ENCODE results near the gene DNASE1.

DNA sequence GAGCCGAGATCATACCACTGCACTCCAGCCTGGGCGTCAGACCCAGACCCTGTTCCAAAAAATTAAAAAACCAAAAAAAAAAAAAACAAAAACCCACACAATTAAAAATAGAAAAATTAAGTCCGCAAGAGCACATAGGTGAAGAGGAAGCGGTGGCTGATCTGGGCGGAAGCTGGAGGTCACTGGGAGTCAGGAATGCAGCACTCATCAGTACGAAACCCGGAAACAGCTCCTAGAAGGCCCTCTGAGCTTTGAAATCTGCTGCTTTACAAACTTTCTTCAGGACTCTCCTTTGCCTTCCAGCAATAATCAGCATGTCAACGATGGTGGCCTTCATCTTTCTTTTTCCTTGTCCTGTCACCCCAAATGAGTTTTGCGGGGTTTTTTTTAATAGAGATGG lies 33.3 kb downstream of the DNASE1 start:
- no peak for TF ChIP-seq POLR2AphosphoS5 (IDR thresholded peaks at IDR 0.05; ENCODE audit: low read depth, low read length)
- no peak for TF ChIP-seq SIN3A (IDR thresholded peaks at IDR 0.05; ENCODE audit: borderline replicate concordance, insufficient read depth, low read length)
- TF ChIP-seq REST (IDR thresholded peaks at IDR 0.05; ENCODE audit: insufficient read depth in 1 of 2, low read depth in 2 of 2, low read length in 2 of 2), result no peak
- no peak for TF ChIP-seq TAF1 (IDR thresholded peaks at IDR 0.05; ENCODE audit: borderline replicate concordance, insufficient read depth, low read length)
- TF ChIP-seq FOXP2 (optimal IDR thresholded peaks at IDR 0.05; ENCODE audit: borderline replicate concordance, extremely low read depth, extremely low read length, insufficient read depth), result no peak
